Aorta (tissue), 5 donors: ENCODE results near the gene GJC2. TPM values are rescaled to one million over a fixed set of nuclear protein-coding genes. Genes with fewer than 3 reads are reported as not detected.

ENCODE experiments used
- ATAC-seq: fragments of 200-7000 bp; cut with Tn5 transposase; one replicate; pipeline ENCODE4 v1.9.1; 2022; ENCODE audit warnings: moderate library complexity; ENCODE audit not compliant: low FRiP score
- DNase-seq, 2 donors: peaks; one replicate each; pipeline ENCODE4 v3.0.0-alpha.2; 2020
- H3K27ac ChIP-seq, 2 donors: one replicate each; pipeline ENCODE4 v1.5.1; 2013; ENCODE audit warnings: low read length in 2 of 2, mild to moderate bottlenecking in 2 of 2, moderate library complexity in 2 of 2, control low read depth in 1 of 2, inconsistent platforms in 1 of 2, low read depth in 1 of 2
- H3K27me3 ChIP-seq, 2 donors: one replicate each; pipeline ENCODE4 v1.6.1; 2013; ENCODE audit warnings: control low read depth in 1 of 2, low read length in 1 of 2, mild to moderate bottlenecking in 1 of 2, moderate library complexity in 1 of 2; ENCODE audit not compliant: insufficient read depth in 2 of 2, control insufficient read depth in 1 of 2
- H3K36me3 ChIP-seq, 2 donors: one replicate each; pipeline ENCODE4 v1.6.1; 2013; ENCODE audit warnings: control low read depth in 1 of 2, low read length in 1 of 2, mild to moderate bottlenecking in 1 of 2; ENCODE audit not compliant: insufficient read depth in 2 of 2, control insufficient read depth in 1 of 2
- H3K4me1 ChIP-seq, 2 donors: one replicate each; pipeline ENCODE4 v1.6.1; 2013; ENCODE audit warnings: low read length in 2 of 2, control low read depth in 1 of 2, mild to moderate bottlenecking in 1 of 2, moderate library complexity in 1 of 2; ENCODE audit not compliant: insufficient read depth in 2 of 2, control insufficient read depth in 1 of 2
- H3K4me3 ChIP-seq, 2 donors: one replicate each; pipeline ENCODE4 v1.5.1; 2013; ENCODE audit warnings: low read length in 2 of 2, control low read depth in 1 of 2, mild to moderate bottlenecking in 1 of 2
- H3K9me3 ChIP-seq: one replicate; pipeline ENCODE4 v1.6.1; 2013; ENCODE audit warnings: mild to moderate bottlenecking, low read length; ENCODE audit not compliant: control insufficient read depth
- whole genome bisulfite sequencing, 2 donors: extraction: QIAGEN DNeasy Blood & Tissue Kit; methylation state at CpG; one replicate each; pipeline ENCODE4 v1.1.7; 2013; 5-methylcytosine and 5-hydroxymethylcytosine counted together
- intact Hi-C, 2 donors: fragments of 100-400 bp; cut with DNase I; formaldehyde crosslinking; loops; one replicate each; pipeline versions ENCODE4 v1.14.2 to v1.15.0; 2022
- polyA plus RNA-seq, 2 donors: library from polyadenylated mRNA; stranded (reverse); fragments of 200-250 nt; gene quantifications; one replicate each; pipeline ENCODE4 v1.2.3, GENCODE V29; 2013
- total RNA-seq, 2 donors: library from RNA; stranded (reverse); fragmentation: NEBNext Ultra II Directional; extraction: Animal tissue kit (Norgen Biotek cat#: 25700); gene quantifications; one replicate each; pipeline ENCODE4 v1.2.1, GENCODE V29; 2021
- donor health status: healthy with polysubstance abuse.
- donor health status: Bipolar disorder and iron deficiency.
- donor health status: DM: no; HTN: no; CAD: no.
- donor health status: DM: no; HTN: no; CAD: no.
- donor health status: DM: yes; HTN: yes; CAD: no.

The GJC2 gene
- total and polyA plus RNA-seq, 4 donors, result 0.50 to 4.5 (median 2.6) TPM

DNA sequence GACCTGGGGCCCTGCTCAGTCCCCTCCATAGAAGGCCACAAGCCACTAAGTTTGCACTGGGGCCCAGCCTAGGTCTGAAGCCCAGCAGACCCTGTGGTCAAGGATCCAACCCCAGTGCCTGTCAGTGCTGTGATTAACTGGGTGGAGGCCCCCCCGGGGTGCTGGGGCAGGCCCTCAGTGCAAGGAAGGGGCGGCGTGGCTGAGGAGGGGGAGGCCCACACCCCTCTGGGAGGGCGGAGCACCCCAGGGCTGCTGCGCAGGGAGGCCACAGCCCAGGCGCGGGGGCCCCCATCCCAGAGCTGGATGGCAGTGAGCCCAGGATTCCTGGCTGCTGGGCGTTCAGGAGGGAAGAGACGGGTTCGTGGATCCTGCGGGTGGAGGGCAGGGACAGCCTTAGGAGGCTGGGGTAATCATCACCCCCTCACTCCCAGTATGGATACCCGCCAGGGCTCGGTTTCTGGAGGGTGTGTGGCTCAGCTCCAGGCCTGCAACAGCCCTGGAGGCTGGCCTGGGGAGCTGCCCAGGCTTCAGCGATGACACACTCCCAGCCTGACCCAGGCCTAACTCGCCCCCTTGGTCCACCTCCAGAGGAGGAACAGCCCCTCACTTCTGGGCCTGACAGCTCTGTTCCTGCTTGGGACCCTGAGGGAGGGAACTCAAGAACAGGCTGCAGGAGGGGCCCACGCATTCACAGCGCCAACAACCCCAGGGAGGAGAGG, 890 bp downstream of the GJC2 start:
- Histone ChIP-seq H3K36me3 (peaks cover 0 to 2% of the 10 kb centered on the region in 2 donors), H3K4me1 (no peaks in the 10 kb centered on the region), H3K27me3 (no peaks in the 10 kb centered on the region), H3K27ac (peak overlapping the region in 1 of 2 donors; percentile 4), H3K4me3 (no peak overlapping the region), H3K9me3 (no peaks in the 10 kb centered on the region)
- intact Hi-C loops, result no loop called here
- 11 to 16% methylated on average over 14 to 17 of the region's 17 CpGs for WGBS, 2 donors
- DNase-seq, result peak; percentile 76 to 88
- ATAC-seq, result peak; percentile 72

DNA sequence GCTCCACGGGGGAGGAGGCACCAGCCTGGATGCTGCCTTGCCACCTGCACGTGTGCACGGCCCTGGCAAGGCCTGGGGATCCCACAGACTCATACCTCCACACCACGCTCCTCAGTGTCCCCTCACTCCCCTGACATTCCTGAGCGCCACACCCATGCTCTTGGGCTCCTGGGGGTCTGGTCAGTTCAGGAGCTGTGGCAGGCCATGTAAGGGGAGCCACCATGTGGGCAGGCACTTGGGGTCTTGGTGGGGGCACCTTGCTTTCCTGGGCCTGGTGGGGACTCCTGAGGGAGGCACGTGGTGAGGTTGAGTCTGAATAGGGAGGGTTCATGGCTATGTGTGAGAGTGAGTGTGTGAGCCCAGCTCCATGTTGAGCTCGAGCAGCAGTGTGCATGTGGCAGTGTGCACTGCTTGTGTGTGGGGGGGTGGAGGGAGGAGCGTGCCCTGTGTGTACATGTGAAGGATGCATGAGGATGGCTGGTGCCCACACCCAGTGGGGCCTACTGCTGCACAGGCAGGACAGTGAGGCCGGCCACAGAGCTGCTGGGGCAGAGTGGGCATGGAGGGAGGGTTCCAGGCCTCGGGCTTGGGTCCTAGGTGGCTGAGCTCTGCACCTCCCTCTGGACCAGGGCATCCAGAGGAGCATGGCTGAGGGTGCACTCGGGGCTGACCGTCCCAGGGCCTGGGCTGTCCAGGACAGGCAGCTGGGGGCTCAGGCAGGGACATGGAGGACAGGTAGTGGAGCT, 1.6 kb downstream of the GJC2 start:
- ATAC-seq (no peak), DNase-seq (peak; percentile 48 to 53)
- no peaks in the 10 kb centered on the region for H3K4me1 ChIP-seq
- H3K9me3 ChIP-seq, result no peaks in the 10 kb centered on the region
- no peaks in the 10 kb centered on the region for H3K27me3 ChIP-seq
- WGBS, 2 donors, result 62 to 64% methylated on average over 12 of the region's 12 CpGs
- intact Hi-C loops, result no loop called here
- no peak overlapping the region for H3K4me3 ChIP-seq
- peak overlapping the region in 1 of 2 donors; percentile 3 for H3K27ac ChIP-seq
- no peaks in the 10 kb centered on the region for H3K36me3 ChIP-seq

DNA sequence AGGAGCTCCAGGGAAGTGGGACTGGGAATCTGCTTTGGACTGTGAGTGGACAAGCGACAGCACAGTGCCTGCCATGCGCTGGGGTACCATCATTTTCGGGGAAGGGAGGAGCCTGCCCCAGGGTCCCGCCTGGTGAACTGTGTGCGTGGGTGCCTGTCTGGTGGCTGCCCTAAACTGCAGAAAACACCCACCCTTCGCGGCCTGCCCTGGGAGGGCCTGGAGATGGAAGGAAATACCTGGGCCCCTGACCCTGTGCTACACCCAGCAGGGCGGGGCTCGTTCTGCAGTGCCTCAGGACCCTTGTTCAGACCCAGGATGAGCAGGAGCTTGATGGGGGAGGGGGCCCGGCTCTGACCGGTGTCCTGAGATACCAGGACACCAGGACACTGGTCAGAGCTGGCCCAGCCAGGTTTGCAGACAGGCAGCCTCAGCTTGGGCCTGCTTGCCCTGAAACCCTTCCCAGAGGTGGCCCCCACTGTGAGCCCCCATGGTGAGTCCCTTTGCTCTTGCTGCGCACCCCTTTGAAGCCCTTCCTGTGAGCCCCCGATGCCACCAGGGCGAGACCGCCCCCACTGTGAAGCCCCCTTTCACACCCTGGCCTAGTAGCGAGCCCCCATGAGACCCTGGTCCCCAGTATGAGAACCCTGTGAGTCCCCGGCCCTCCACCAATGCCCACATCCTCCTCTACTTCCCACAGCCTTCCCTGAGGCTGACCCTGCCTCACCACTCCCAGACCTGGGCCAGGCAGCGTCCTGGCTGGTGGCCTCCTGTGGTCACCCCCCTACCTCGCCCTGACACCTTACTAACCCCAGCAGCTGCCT, 2.6 kb downstream of the GJC2 start:
- Histone ChIP-seq H3K4me3 (no peak overlapping the region), H3K36me3 (no peaks in the 10 kb centered on the region), H3K27ac (no peak overlapping the region), H3K27me3 (no peaks in the 10 kb centered on the region), H3K9me3 (no peaks in the 10 kb centered on the region), H3K4me1 (no peaks in the 10 kb centered on the region)
- intact Hi-C loops, result no loop called here
- 92 to 96% methylated on average over 19 of the region's 19 CpGs for WGBS, 2 donors
- ATAC-seq (no peak), DNase-seq (peak; percentile 45 to 72)

DNA sequence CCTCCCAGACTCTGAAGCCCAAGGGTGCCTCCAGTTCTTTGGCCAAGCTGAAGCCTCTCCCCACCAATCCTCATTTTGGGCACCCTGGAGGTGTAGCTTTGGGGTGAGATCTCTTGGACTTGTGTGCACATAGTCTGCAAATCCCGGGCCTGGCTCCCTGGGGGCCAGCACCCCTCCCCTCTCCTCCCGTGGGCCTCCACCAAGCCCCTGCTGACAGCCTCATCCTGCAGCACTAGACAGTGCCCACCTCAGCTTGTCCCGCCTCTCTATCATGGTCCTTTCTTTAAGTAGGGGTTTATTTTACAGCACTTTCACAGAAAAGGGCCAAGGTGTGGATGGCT, 3.2 kb downstream of the GJC2 start:
- no peak overlapping the region for H3K27ac ChIP-seq
- DNase-seq, result peak; percentile 35 to 47

DNA sequence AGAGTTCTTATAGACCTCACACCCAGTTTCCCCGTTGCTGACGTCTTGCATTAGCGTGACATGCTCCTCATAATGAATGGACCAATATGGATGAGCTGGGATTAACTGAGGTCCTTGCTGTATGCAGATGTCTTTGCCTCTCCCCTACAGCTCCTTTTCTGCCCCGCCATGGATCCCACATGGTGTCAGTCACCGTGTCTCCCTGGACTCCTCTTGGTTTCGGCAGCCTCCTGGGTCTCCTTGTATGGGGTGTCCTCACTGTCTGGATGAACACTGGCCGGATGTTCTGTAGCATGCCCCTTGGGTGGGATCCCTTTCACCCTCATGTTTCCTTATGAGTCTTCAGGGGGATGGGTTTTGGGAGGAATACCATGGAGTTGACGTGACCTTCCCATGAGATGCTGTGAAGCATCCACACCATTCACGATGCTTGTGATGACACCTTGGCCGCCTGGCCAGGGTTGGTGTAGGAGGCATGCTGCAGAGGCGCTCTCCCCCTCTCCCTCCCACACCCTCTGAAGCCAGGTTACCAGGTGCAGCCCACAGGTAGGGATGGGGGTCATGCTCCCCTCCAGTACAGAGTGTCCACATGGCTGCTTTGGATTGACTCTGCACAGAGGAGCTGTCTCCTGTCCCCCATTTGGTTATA, 4.4 kb downstream of the GJC2 start:
- Histone ChIP-seq H3K9me3 (no peaks in the 10 kb centered on the region), H3K4me1 (no peaks in the 10 kb centered on the region), H3K4me3 (no peak overlapping the region), H3K27ac (no peak overlapping the region), H3K27me3 (no peaks in the 10 kb centered on the region), H3K36me3 (no peaks in the 10 kb centered on the region)
- 91 to 93% methylated on average over 11 of the region's 11 CpGs for WGBS, 2 donors
- DNase-seq (peak; percentile 37 to 60), ATAC-seq (no peak)
- intact Hi-C loops, result no loop called here

More for the DNA sequence above, 3.2 kb downstream of the GJC2 start:
- H3K4me3 ChIP-seq, result no peak overlapping the region
- H3K27me3 ChIP-seq, result no peaks in the 10 kb centered on the region
- no peaks in the 10 kb centered on the region for H3K36me3 ChIP-seq
- WGBS, 2 donors, result 83 to 87% methylated on average over 3 of the region's 3 CpGs
- intact Hi-C loops, result no loop called here
- H3K4me1 ChIP-seq, result no peaks in the 10 kb centered on the region
- no peaks in the 10 kb centered on the region for H3K9me3 ChIP-seq
- no peak for ATAC-seq

DNA sequence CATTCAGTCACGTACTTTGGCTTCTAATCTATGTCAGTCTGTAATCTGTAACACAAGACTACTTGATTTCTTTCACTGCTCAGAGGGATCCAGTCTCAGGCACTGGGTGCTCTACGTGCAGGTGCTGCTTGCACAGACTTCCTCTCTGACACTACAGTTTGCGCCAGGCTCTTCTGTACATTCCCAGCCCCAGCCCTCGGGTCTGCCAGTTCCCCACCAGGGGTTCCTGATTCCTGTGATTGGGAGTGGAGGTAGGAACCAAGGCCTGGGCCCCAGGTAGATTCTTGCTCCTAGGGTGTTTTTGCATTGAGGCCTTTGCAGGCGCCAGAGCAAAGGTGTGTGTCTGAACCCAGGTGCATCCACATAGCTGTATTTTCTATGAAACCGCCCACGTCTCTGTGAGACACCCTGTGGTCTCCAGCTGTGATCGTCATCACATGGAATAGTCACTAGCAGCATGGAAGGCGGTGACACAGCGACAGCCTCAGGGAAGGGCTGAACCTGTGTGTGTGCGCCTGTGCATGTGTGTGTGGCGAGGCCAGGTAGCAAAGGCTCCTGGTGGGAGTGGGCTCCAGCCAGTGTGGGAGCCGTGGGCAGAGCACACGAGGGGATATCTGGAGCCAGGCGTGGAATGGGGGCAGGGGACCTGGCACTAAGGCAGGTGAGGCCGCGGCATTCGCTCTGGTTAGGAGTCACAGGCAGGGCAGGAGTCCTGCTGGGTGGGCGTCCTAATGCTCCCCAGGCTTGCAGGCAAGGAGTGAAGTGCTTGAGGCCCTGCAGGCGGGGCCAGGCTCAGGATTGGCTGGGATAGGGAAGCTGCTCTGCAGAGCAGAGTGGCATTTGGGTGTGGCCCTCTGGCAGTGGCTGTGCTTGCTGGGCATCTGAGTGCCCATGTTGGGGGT, 5.2 kb downstream of the GJC2 start:
- Histone ChIP-seq H3K4me3 (no peak overlapping the region), H3K27ac (no peak overlapping the region), H3K36me3 (no peaks in the 10 kb centered on the region), H3K27me3 (no peaks in the 10 kb centered on the region), H3K4me1 (no peaks in the 10 kb centered on the region), H3K9me3 (no peaks in the 10 kb centered on the region)
- no peak for ATAC-seq
- peak; percentile 43 to 55 for DNase-seq
- 86 to 88% methylated on average over 19 to 20 of the region's 20 CpGs for WGBS, 2 donors
- intact Hi-C loops, result no loop called here

DNA sequence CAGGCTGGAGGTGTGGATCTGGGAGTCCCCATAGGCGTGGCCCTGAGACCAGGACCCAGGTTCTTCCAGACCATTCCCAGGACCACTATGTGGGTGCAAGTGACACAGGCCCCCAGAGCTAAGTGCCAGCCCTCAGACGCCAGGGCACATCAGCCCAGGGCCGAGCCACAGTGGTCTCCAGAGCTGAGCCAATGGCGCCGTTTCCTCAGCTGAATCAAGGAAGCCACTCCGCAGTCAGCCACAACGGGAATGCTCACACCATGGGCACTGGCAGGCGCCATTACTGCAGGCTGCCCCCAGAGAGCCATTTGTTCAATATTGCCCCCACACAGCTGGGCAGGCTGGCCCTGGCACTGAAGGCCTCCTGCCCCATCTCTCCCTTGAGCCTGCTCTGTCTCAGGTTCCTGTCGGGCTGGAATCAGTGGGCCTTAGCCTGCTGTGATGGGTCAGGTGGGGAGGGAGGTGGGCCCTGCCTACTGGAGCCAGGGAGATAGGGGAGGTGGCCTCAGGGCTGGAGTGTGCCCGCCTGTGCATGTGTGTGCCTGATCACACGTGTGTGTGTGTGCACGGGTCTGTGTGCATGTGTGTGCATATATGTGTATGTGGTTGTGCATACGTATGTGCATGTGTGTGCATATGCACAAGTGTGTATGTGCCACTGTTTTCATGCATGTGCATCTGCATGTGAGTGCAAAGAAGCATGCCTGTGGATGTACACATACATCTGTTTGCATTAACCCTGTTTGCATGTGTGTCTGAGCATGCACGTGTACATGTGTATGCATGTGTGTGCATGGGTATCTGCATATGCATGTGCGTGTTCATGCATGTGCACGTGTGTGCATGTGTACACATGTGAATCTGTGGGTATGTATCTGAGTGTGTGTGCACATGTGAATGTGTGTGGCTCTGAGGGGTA, 6.1 kb downstream of the GJC2 start:
- Histone ChIP-seq H3K27ac (no peak overlapping the region), H3K4me1 (no peaks in the 10 kb centered on the region), H3K9me3 (no peaks in the 10 kb centered on the region), H3K4me3 (no peak overlapping the region), H3K27me3 (no peaks in the 10 kb centered on the region), H3K36me3 (no peaks in the 10 kb centered on the region)
- intact Hi-C loops, result no loop called here
- ATAC-seq (no peak), DNase-seq (peak; percentile 35 to 67)
- WGBS, 2 donors, result 88% methylated on average over 16 of the region's 16 CpGs
